ENCODE results near the gene NECTIN1. TPM values are rescaled to one million over a fixed set of nuclear protein-coding genes. Genes with fewer than 3 reads are reported as not detected.

NECTIN1 gene
- total and polyA plus RNA-seq, 7 experiments from 2014 or later = 0.30 to 4.2 (median 2.1) TPM

DNA sequence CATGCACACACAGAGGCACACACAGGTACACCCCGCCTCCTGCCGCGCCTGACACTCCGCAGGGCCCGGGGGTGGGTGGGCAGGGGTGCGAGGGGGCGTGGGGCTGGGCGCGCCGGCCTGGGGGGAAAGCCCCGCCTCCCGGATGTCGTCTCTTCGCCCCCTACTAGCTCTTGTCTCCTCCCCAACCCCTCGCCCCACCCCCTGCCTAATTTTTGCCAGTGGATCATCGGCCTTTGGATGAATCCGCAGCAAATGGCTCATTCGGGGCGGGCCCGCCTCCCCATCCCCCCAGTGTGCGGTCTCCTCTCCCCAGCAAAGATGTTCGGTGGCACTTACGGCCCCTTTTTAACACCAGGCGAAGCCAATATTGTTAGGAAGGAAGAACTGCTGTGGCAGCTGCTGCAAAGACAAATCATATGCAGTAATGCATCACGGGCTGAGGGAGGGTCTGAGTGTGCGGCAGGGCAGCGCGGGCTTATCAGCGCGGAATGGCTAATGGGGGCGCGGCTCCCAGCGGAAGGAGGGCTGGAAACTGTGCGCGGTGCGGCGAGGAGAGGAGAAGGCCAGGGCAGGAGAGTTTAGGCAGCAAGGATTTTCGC is 13.4 kb upstream of the NECTIN1 start:
- Mint-ChIP-seq H3K27me3 (peaks cover 42 to 59% (median 45%) of the 10 kb centered on the region in 5 donors), H3K36me3 (peaks cover 0 to 1% (median 0%) of the 10 kb centered on the region in 5 donors), H3K4me1 (peaks cover 6 to 16% (median 11%) of the 10 kb centered on the region in 7 donors), H3K9me3 (no peaks in the 10 kb centered on the region), H3K27ac (peak overlapping the region in 2 of 9 donors; percentile 41 to 66), H3K4me3 (peak overlapping the region in 9 of 10 donors; percentile 56 to 89 (median 74))
- Histone ChIP-seq H3K9me3 (ENCODE audit: control insufficient read depth in 2 of 3, low read length in 3 of 3) (no peaks in the 10 kb centered on the region), H3K27me3 (ENCODE audit: control insufficient read depth in 2 of 2, insufficient read depth in 2 of 2, low read length in 2 of 2) (no peaks in the 10 kb centered on the region), H3K36me3 (ENCODE audit: control insufficient read depth in 2 of 3, insufficient read depth in 3 of 3, low read length in 3 of 3) (no peaks in the 10 kb centered on the region), H3K4me3 (ENCODE audit: low read length) (no peak overlapping the region), H3K27ac (ENCODE audit: low read depth, low read length) (no peak overlapping the region), H3K4me1 (ENCODE audit: control insufficient read depth in 2 of 2, insufficient read depth in 2 of 2, low read length in 2 of 2) (peaks cover 0 to 4% of the 10 kb centered on the region in 2 donors)
- CTCF ChIA-PET = no interaction called here
- intact Hi-C loops (cut with micrococcal nuclease) = no loop called here
- peak; percentile 39 for ATAC-seq
- DNase-seq = peak in 4 of 9 donors; percentile 10 to 44 (median 16)
- POLR2A ChIA-PET = no interaction called here

DNA sequence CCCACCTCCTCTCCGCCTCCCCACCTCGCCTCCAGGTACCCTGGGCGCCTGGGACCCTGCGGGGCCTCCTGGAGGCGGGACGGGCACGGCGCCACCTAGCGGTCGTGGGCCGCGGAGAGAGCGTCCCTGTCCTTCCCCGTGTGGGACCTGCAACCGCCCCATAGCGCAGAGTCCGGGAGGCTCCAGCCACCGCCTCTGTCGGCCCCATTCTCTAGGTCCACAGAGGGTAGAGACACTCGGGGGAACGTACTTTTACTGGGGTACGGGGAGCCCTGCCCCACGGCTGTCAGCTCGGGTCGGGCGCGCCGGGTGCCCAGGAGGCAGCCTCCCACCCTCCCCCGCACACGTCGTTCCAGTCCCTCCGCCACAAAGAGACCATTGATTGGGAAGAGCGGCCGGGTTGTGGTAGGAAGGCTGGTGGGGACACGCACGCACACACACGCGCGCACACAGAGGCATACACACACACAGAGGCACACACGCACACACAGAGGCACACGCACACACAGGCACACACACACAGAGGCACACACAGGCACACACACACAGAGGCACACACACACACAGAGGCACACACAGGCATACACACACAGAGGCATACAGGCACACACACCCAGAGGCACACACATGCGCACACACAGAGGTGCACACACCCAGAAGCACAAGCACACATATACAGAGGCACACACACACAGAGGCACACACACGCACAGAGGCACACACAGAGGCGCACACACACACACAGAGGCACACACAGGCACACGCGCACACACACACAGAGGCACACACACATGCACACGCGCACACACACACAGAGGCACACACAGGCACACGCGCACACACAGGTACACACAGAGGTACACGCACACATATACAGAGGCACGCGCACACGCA is 12.6 kb upstream of the NECTIN1 start:
- Mint-ChIP-seq H3K36me3 (peaks cover 0 to 1% (median 0%) of the 10 kb centered on the region in 5 donors), H3K27ac (peak overlapping the region in 2 of 9 donors; percentile 56 to 76), H3K4me1 (peaks cover 6 to 16% (median 11%) of the 10 kb centered on the region in 7 donors), H3K9me3 (no peaks in the 10 kb centered on the region), H3K4me3 (peak overlapping the region in 9 of 10 donors; percentile 6 to 85 (median 71)), H3K27me3 (peaks cover 42 to 62% (median 44%) of the 10 kb centered on the region in 5 donors)
- Histone ChIP-seq H3K27ac (ENCODE audit: low read depth, low read length) (no peak overlapping the region), H3K4me1 (ENCODE audit: control insufficient read depth in 2 of 2, insufficient read depth in 2 of 2, low read length in 2 of 2) (peaks cover 0 to 4% of the 10 kb centered on the region in 2 donors), H3K4me3 (ENCODE audit: low read length) (no peak overlapping the region), H3K9me3 (ENCODE audit: control insufficient read depth in 2 of 3, low read length in 3 of 3) (no peaks in the 10 kb centered on the region), H3K36me3 (ENCODE audit: control insufficient read depth in 2 of 3, insufficient read depth in 3 of 3, low read length in 3 of 3) (no peaks in the 10 kb centered on the region), H3K27me3 (ENCODE audit: control insufficient read depth in 2 of 2, insufficient read depth in 2 of 2, low read length in 2 of 2) (no peaks in the 10 kb centered on the region)
- CTCF ChIA-PET = no interaction called here
- POLR2A ChIA-PET = no interaction called here
- intact Hi-C loops (cut with micrococcal nuclease) = loop anchor here (1.0 kb wide), 3 partner anchors 12 to 99 kb away; partner anchors contain the start of gene NECTIN1 (in 1 of the 2)
- DNase-seq = peak in 7 of 9 donors; percentile 42 to 71 (median 57)
- ATAC-seq = peak; percentile 79

DNA sequence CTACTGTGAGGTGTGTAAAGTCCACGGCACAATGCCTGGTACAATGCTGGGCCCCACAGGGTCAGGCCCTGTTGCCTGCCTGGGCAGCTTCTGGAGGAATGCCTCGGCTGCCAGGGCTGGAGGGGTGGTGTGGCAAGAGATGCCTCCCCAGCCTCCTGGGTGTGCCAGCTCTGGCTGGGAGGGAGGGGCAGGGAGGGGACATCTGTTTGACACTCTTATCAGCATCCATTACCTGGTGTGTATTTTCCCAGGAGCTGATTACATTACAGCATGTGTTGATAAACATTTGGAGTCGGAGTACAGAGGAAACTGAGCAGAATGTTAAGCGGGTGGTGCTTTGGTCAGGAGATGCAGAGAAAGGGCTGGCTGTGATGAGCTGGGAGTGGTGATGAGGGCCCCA is 11.0 kb upstream of the NECTIN1 start:
- Histone ChIP-seq H3K4me3 (ENCODE audit: low read length) (no peak overlapping the region), H3K9me3 (ENCODE audit: control insufficient read depth in 2 of 3, low read length in 3 of 3) (no peaks in the 10 kb centered on the region), H3K27me3 (ENCODE audit: control insufficient read depth in 2 of 2, insufficient read depth in 2 of 2, low read length in 2 of 2) (no peaks in the 10 kb centered on the region), H3K27ac (ENCODE audit: low read depth, low read length) (no peak overlapping the region), H3K36me3 (ENCODE audit: control insufficient read depth in 2 of 3, insufficient read depth in 3 of 3, low read length in 3 of 3) (no peaks in the 10 kb centered on the region), H3K4me1 (ENCODE audit: control insufficient read depth in 2 of 2, insufficient read depth in 2 of 2, low read length in 2 of 2) (peaks cover 0 to 4% of the 10 kb centered on the region in 2 donors)
- peaks cover 6 to 16% (median 11%) of the 10 kb centered on the region in 7 donors for H3K4me1 Mint-ChIP-seq
- DNase-seq (no peak), ATAC-seq (no peak)
- no peak overlapping the region for H3K4me3 Mint-ChIP-seq
- no peaks in the 10 kb centered on the region for H3K9me3 Mint-ChIP-seq
- CTCF ChIA-PET = interaction anchor here (1.9 kb wide), 1 partner anchor 11 kb away, joined by 7 read pairs; the partner anchor contains the start of gene NECTIN1
- peak overlapping the region in 1 of 9 donors; percentile 39 for H3K27ac Mint-ChIP-seq
- intact Hi-C loops (cut with micrococcal nuclease) = no loop called here
- peaks cover 0 to 1% (median 0%) of the 10 kb centered on the region in 5 donors for H3K36me3 Mint-ChIP-seq
- POLR2A ChIA-PET = no interaction called here
- peaks cover 40 to 57% (median 46%) of the 10 kb centered on the region in 5 donors for H3K27me3 Mint-ChIP-seq

DNA sequence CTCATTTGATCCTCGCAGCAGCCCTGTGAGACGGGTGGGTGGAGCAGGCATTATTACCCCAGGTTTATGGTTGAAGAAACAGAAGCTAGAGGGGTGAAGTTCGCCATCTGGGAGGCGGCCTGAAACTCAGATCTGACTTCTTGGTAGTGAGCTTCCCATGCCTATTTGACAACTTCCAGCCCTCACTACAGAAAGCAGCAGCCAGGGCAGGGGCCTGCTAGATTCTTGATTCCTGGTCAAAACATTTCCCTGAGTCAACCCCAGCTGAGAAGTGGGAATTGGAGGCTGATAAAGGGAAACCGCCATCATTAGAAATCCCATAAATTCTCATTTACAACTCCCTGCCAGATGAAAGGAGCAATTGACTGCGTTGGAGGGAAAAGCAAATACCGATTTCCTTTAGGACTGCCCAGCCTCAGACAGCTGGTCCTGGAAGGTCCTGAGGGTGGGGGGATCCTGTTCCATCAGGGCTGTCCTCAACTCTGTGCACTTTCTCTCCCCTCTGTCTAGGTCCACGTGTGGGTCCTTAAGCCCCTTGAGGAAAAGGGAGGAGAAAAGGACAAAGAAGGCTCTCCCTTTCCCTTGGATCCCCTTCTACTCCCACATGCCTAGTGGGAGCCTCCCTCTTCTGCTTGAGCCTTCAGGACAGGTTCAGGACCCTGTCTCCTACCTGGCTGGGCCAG is 10.2 kb upstream of the NECTIN1 start:
- Histone ChIP-seq H3K27me3 (ENCODE audit: control insufficient read depth in 2 of 2, insufficient read depth in 2 of 2, low read length in 2 of 2) (no peaks in the 10 kb centered on the region), H3K4me1 (ENCODE audit: control insufficient read depth in 2 of 2, insufficient read depth in 2 of 2, low read length in 2 of 2) (peaks cover 0 to 4% of the 10 kb centered on the region in 2 donors), H3K27ac (ENCODE audit: low read depth, low read length) (no peak overlapping the region), H3K36me3 (ENCODE audit: control insufficient read depth in 2 of 3, insufficient read depth in 3 of 3, low read length in 3 of 3) (no peaks in the 10 kb centered on the region), H3K9me3 (ENCODE audit: control insufficient read depth in 2 of 3, low read length in 3 of 3) (no peaks in the 10 kb centered on the region), H3K4me3 (ENCODE audit: low read length) (no peak overlapping the region)
- H3K4me3 Mint-ChIP-seq = no peak overlapping the region
- peaks cover 6 to 16% (median 11%) of the 10 kb centered on the region in 7 donors for H3K4me1 Mint-ChIP-seq
- DNase-seq (no peak), ATAC-seq (no peak)
- no peak overlapping the region for H3K27ac Mint-ChIP-seq
- H3K9me3 Mint-ChIP-seq = no peaks in the 10 kb centered on the region
- CTCF ChIA-PET = interaction anchor here (0.8 to 1.9 kb wide), 2 partner anchors 8 to 10 kb away, joined by 3 to 7 read pairs; partner anchors contain the start of gene NECTIN1
- intact Hi-C loops (cut with micrococcal nuclease) = no loop called here
- H3K36me3 Mint-ChIP-seq = peaks cover 0 to 1% (median 0%) of the 10 kb centered on the region in 5 donors
- POLR2A ChIA-PET = no interaction called here
- H3K27me3 Mint-ChIP-seq = peaks cover 36 to 54% (median 42%) of the 10 kb centered on the region in 5 donors

DNA sequence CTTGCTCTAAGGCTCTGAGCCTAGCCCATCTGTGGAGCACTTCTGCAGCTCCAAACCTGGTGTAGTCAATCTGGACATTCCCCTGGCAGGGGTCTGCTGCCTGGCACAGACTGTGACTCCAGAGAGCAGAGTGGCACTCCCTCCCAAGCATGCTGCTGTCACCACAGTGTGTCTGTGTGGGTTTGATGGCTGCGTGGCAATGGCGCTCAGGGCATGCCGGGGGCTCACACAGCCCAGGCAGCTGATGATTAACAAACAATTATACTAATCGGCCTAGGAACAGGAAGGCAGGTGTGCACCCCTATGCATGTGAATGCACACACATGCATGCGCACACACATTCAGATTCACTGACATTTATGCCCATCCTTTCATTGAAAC is 9.0 kb upstream of the NECTIN1 start:
- Mint-ChIP-seq H3K4me3 (no peak overlapping the region), H3K9me3 (no peaks in the 10 kb centered on the region), H3K27ac (no peak overlapping the region), H3K4me1 (peaks cover 6 to 13% (median 11%) of the 10 kb centered on the region in 7 donors), H3K36me3 (peaks cover 0 to 1% (median 0%) of the 10 kb centered on the region in 5 donors), H3K27me3 (peaks cover 33 to 51% (median 41%) of the 10 kb centered on the region in 5 donors)
- Histone ChIP-seq H3K9me3 (ENCODE audit: control insufficient read depth in 2 of 3, low read length in 3 of 3) (no peaks in the 10 kb centered on the region), H3K4me3 (ENCODE audit: low read length) (no peak overlapping the region), H3K27me3 (ENCODE audit: control insufficient read depth in 2 of 2, insufficient read depth in 2 of 2, low read length in 2 of 2) (no peaks in the 10 kb centered on the region), H3K4me1 (ENCODE audit: control insufficient read depth in 2 of 2, insufficient read depth in 2 of 2, low read length in 2 of 2) (peaks cover 0 to 4% of the 10 kb centered on the region in 2 donors), H3K27ac (ENCODE audit: low read depth, low read length) (no peak overlapping the region), H3K36me3 (ENCODE audit: control insufficient read depth in 2 of 3, insufficient read depth in 3 of 3, low read length in 3 of 3) (no peaks in the 10 kb centered on the region)
- ChIA-PET POLR2A (no interaction called here), CTCF (interaction anchor here (1.9 kb wide), 1 partner anchor 9 kb away, joined by 7 read pairs; the partner anchor contains the start of gene NECTIN1)
- DNase-seq = no peak
- no peak for ATAC-seq
- intact Hi-C loops (cut with micrococcal nuclease) = no loop called here

DNA sequence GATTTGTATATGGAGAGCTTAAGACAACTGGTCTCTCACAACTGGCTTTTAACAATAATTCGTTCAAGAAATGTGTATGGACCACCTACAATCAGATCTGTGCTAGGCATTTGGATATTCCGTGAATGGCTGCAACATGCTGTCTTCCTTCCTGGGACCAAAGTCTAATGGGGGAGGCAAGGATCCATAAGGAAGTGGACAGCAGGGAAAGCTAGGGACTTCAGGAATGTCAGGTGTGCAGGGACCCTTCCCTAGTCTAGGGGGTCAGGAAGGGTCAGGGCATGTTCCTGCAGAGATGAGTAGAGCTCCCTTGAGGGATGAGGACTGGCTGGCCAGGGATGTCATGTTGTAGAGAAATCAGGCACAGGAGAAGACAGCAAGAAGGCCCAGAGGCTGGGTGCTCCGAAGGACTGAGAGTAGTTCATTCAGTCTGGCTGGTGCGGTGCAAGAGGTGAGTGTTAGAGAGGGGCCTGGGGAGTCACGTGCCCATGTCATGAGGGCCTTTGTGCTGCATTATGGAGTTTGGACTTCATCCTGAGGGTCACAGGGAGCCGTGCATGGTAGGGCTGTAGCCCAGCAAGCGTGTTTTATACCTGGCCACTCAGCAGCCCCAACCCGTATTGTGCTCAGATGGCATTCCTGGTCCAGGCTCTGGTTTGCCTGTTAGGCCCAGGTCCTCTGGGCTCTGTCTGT is 8.5 kb upstream of the NECTIN1 start:
- peaks cover 0 to under 1% of the 10 kb centered on the region in 2 donors for H3K4me1 ChIP-seq (ENCODE audit: control insufficient read depth in 2 of 2, insufficient read depth in 2 of 2, low read length in 2 of 2)
- POLR2A ChIA-PET = no interaction called here
- no peak overlapping the region for H3K27ac ChIP-seq (ENCODE audit: low read depth, low read length)
- H3K9me3 ChIP-seq (ENCODE audit: control insufficient read depth in 2 of 3, low read length in 3 of 3) = no peaks in the 10 kb centered on the region
- Mint-ChIP-seq H3K4me3 (no peak overlapping the region), H3K27me3 (peaks cover 28 to 46% (median 36%) of the 10 kb centered on the region in 5 donors), H3K36me3 (peaks cover 0 to 1% (median 0%) of the 10 kb centered on the region in 5 donors), H3K9me3 (no peaks in the 10 kb centered on the region), H3K27ac (no peak overlapping the region), H3K4me1 (peaks cover 3 to 8% (median 7%) of the 10 kb centered on the region in 7 donors)
- H3K27me3 ChIP-seq (ENCODE audit: control insufficient read depth in 2 of 2, insufficient read depth in 2 of 2, low read length in 2 of 2) = no peaks in the 10 kb centered on the region
- DNase-seq (no peak), ATAC-seq (no peak)
- no peak overlapping the region for H3K4me3 ChIP-seq (ENCODE audit: low read length)
- CTCF ChIA-PET = no interaction called here
- H3K36me3 ChIP-seq (ENCODE audit: control insufficient read depth in 2 of 3, insufficient read depth in 3 of 3, low read length in 3 of 3) = no peaks in the 10 kb centered on the region
- intact Hi-C loops (cut with micrococcal nuclease) = no loop called here

Measured in naive thymus-derived CD4-positive, alpha-beta T cell (primary cell).